ENCODE data around the gene PLCB4. TPM values are rescaled to one million over a fixed set of nuclear protein-coding genes. Genes with fewer than 3 reads are reported as not detected.

PLCB4 gene
- total and polyA plus RNA-seq, 4 experiments from 2014 or later: not detected

DNA sequence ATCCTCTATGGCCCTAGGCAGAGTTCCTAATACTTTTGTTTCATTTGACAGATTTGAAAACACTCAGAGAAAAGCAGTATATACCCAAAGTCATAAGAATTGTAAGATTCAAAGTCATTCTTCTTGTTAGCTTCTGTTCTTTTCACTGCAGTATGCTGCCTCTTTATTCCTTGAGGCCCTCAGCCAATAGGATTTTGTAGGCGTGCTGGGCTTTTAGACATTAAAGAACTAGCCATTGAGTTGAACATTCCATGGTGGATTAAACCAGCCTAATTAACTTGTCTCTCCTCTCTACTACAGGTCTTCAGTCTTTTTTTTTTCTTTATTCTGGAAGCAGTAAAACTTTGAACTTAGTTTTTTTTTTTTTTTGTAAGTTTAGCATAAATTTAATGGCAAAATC is 186.3 kb downstream of the PLCB4 start:
- no peaks in the 10 kb centered on the region for H3K27me3 Mint-ChIP-seq
- ChIA-PET CTCF (ENCODE audit: partially characterized antibody) (no interaction called here), POLR2A (ENCODE audit: partially characterized antibody) (no interaction called here)
- DNase-seq: no peak
- Histone ChIP-seq H3K27ac (ENCODE audit: low read depth, low read length) (no peak overlapping the region), H3K36me3 (ENCODE audit: insufficient read depth, low read length) (no peaks in the 10 kb centered on the region), H3K4me3 (ENCODE audit: low read length in 2 of 2) (no peak overlapping the region), H3K9me3 (ENCODE audit: control insufficient read depth in 1 of 2, low read length in 2 of 2) (no peaks in the 10 kb centered on the region), H3K4me1 (ENCODE audit: insufficient read depth, low read length) (no peaks in the 10 kb centered on the region), H3K27me3 (ENCODE audit: insufficient read depth, low read length) (no peaks in the 10 kb centered on the region)
- intact Hi-C loops (cut with micrococcal nuclease): no loop called here
- H3K4me1 Mint-ChIP-seq: no peaks in the 10 kb centered on the region
- peaks cover 0 to 9% (median 2%) of the 10 kb centered on the region in 8 donors for H3K9me3 Mint-ChIP-seq
- no peak overlapping the region for H3K27ac Mint-ChIP-seq
- H3K36me3 Mint-ChIP-seq: no peaks in the 10 kb centered on the region
- H3K4me3 Mint-ChIP-seq: no peak overlapping the region

DNA sequence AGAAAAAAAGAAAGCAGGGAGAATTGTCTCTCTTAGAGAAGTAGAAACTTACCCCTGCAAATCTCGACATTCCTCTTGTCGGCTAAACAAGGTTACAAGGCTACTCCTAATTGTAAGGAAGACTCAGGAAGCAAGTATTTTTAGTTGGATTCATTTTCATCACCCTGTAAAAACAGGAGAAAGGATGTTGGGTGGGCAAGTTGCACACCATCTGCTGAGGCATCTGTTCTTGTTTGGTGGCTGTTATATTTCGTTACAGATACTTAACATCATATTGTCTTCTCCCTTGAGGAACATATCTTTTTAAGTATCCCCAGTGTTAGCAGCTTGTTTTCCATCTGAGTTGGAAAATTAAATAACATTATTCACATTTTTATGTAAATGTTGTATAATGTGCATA is 187.5 kb downstream of the PLCB4 start:
- no peak overlapping the region for H3K27ac ChIP-seq (ENCODE audit: low read depth, low read length)
- no peaks in the 10 kb centered on the region for H3K9me3 ChIP-seq (ENCODE audit: control insufficient read depth in 1 of 2, low read length in 2 of 2)
- H3K4me1 ChIP-seq (ENCODE audit: insufficient read depth, low read length): no peaks in the 10 kb centered on the region
- DNase-seq: no peak
- Mint-ChIP-seq H3K36me3 (no peaks in the 10 kb centered on the region), H3K4me3 (no peak overlapping the region), H3K27ac (no peak overlapping the region), H3K4me1 (no peaks in the 10 kb centered on the region), H3K27me3 (no peaks in the 10 kb centered on the region), H3K9me3 (peaks cover 0 to 9% (median 2%) of the 10 kb centered on the region in 8 donors)
- H3K27me3 ChIP-seq (ENCODE audit: insufficient read depth, low read length): no peaks in the 10 kb centered on the region
- POLR2A ChIA-PET (ENCODE audit: partially characterized antibody): no interaction called here
- H3K36me3 ChIP-seq (ENCODE audit: insufficient read depth, low read length): no peaks in the 10 kb centered on the region
- H3K4me3 ChIP-seq (ENCODE audit: low read length in 2 of 2): no peak overlapping the region
- CTCF ChIA-PET (ENCODE audit: partially characterized antibody): no interaction called here
- intact Hi-C loops (cut with micrococcal nuclease): no loop called here

DNA sequence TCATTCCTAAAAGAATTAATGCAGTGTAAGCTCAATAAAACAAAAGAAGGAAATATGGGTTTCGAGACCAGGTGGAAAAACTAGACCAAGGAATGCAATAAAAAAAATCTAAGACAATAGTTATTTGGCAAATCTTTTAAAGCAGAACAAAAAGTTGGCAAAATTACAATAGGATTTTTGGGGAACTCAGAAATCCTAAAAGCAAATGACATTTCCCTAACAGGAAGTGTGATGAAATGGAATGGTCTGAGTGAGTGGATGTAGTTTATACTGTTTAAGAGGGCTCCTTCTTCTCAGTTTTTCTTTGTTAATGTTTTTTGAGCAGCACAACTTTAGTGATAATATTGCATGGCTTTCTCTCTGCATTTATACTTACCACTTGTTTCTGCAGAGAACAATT is 190.0 kb downstream of the PLCB4 start:
- Mint-ChIP-seq H3K27ac (no peak overlapping the region), H3K4me3 (no peak overlapping the region), H3K27me3 (no peaks in the 10 kb centered on the region), H3K9me3 (peaks cover 0 to 8% (median 2%) of the 10 kb centered on the region in 8 donors), H3K4me1 (no peaks in the 10 kb centered on the region), H3K36me3 (no peaks in the 10 kb centered on the region)
- Histone ChIP-seq H3K4me1 (ENCODE audit: insufficient read depth, low read length) (no peaks in the 10 kb centered on the region), H3K4me3 (ENCODE audit: low read length in 2 of 2) (no peak overlapping the region), H3K36me3 (ENCODE audit: insufficient read depth, low read length) (no peaks in the 10 kb centered on the region), H3K27me3 (ENCODE audit: insufficient read depth, low read length) (no peaks in the 10 kb centered on the region), H3K27ac (ENCODE audit: low read depth, low read length) (no peak overlapping the region), H3K9me3 (ENCODE audit: control insufficient read depth in 1 of 2, low read length in 2 of 2) (no peaks in the 10 kb centered on the region)
- POLR2A ChIA-PET (ENCODE audit: partially characterized antibody): no interaction called here
- CTCF ChIA-PET (ENCODE audit: partially characterized antibody): no interaction called here
- intact Hi-C loops (cut with micrococcal nuclease): no loop called here
- DNase-seq: no peak

GRCh38 chr20:9260027-9260426 is 191.1 kb downstream of the PLCB4 start:
- H3K9me3 Mint-ChIP-seq: peaks cover 0 to 8% (median 2%) of the 10 kb centered on the region in 8 donors
- no peak overlapping the region for H3K27ac Mint-ChIP-seq
- H3K27me3 ChIP-seq (ENCODE audit: insufficient read depth, low read length): no peaks in the 10 kb centered on the region
- no peak overlapping the region for H3K4me3 Mint-ChIP-seq
- no peak overlapping the region for H3K27ac ChIP-seq (ENCODE audit: low read depth, low read length)
- H3K4me1 Mint-ChIP-seq: no peaks in the 10 kb centered on the region
- no peaks in the 10 kb centered on the region for H3K27me3 Mint-ChIP-seq
- intact Hi-C loops (cut with micrococcal nuclease): no loop called here
- CTCF ChIA-PET (ENCODE audit: partially characterized antibody): no interaction called here
- no peaks in the 10 kb centered on the region for H3K9me3 ChIP-seq (ENCODE audit: control insufficient read depth in 1 of 2, low read length in 2 of 2)
- no peaks in the 10 kb centered on the region for H3K36me3 ChIP-seq (ENCODE audit: insufficient read depth, low read length)
- H3K4me3 ChIP-seq (ENCODE audit: low read length in 2 of 2): no peak overlapping the region
- POLR2A ChIA-PET (ENCODE audit: partially characterized antibody): no interaction called here
- no peaks in the 10 kb centered on the region for H3K4me1 ChIP-seq (ENCODE audit: insufficient read depth, low read length)
- no peaks in the 10 kb centered on the region for H3K36me3 Mint-ChIP-seq
- no peak for DNase-seq

- intact Hi-C loops (cut with micrococcal nuclease): no loop called here
- CTCF ChIA-PET (ENCODE audit: partially characterized antibody): no interaction called here
These were observed 192.9 kb downstream of the PLCB4 start for GRCh38 chr20:9261781-9262180.

GRCh38 chr20:9262653-9263194 is 193.8 kb downstream of the PLCB4 start:
- H3K27ac Mint-ChIP-seq: no peak overlapping the region
- H3K4me3 Mint-ChIP-seq: no peak overlapping the region
- no peaks in the 10 kb centered on the region for H3K36me3 Mint-ChIP-seq
- Histone ChIP-seq H3K4me3 (ENCODE audit: low read length in 2 of 2) (no peak overlapping the region), H3K9me3 (ENCODE audit: control insufficient read depth in 1 of 2, low read length in 2 of 2) (no peaks in the 10 kb centered on the region), H3K36me3 (ENCODE audit: insufficient read depth, low read length) (no peaks in the 10 kb centered on the region), H3K27ac (ENCODE audit: low read depth, low read length) (no peak overlapping the region), H3K4me1 (ENCODE audit: insufficient read depth, low read length) (no peaks in the 10 kb centered on the region), H3K27me3 (ENCODE audit: insufficient read depth, low read length) (no peaks in the 10 kb centered on the region)
- intact Hi-C loops (cut with micrococcal nuclease): no loop called here
- POLR2A ChIA-PET (ENCODE audit: partially characterized antibody): no interaction called here
- no peak for DNase-seq
- peaks cover 0 to 5% (median 1%) of the 10 kb centered on the region in 8 donors for H3K9me3 Mint-ChIP-seq
- CTCF ChIA-PET (ENCODE audit: partially characterized antibody): no interaction called here
- no peaks in the 10 kb centered on the region for H3K4me1 Mint-ChIP-seq
- no peaks in the 10 kb centered on the region for H3K27me3 Mint-ChIP-seq

More at GRCh38 chr20:9261781-9262180, 192.9 kb downstream of the PLCB4 start:
- H3K27me3 Mint-ChIP-seq: no peaks in the 10 kb centered on the region
- no peak for DNase-seq
- no peaks in the 10 kb centered on the region for H3K9me3 ChIP-seq (ENCODE audit: control insufficient read depth in 1 of 2, low read length in 2 of 2)
- H3K27me3 ChIP-seq (ENCODE audit: insufficient read depth, low read length): no peaks in the 10 kb centered on the region
- H3K36me3 Mint-ChIP-seq: no peaks in the 10 kb centered on the region
- H3K4me3 Mint-ChIP-seq: no peak overlapping the region
- no peak overlapping the region for H3K27ac ChIP-seq (ENCODE audit: low read depth, low read length)
- POLR2A ChIA-PET (ENCODE audit: partially characterized antibody): no interaction called here
- no peaks in the 10 kb centered on the region for H3K4me1 Mint-ChIP-seq
- H3K4me3 ChIP-seq (ENCODE audit: low read length in 2 of 2): no peak overlapping the region
- H3K36me3 ChIP-seq (ENCODE audit: insufficient read depth, low read length): no peaks in the 10 kb centered on the region
- no peaks in the 10 kb centered on the region for H3K4me1 ChIP-seq (ENCODE audit: insufficient read depth, low read length)
- H3K9me3 Mint-ChIP-seq: peaks cover 0 to 6% (median 2%) of the 10 kb centered on the region in 8 donors
- H3K27ac Mint-ChIP-seq: no peak overlapping the region

DNA sequence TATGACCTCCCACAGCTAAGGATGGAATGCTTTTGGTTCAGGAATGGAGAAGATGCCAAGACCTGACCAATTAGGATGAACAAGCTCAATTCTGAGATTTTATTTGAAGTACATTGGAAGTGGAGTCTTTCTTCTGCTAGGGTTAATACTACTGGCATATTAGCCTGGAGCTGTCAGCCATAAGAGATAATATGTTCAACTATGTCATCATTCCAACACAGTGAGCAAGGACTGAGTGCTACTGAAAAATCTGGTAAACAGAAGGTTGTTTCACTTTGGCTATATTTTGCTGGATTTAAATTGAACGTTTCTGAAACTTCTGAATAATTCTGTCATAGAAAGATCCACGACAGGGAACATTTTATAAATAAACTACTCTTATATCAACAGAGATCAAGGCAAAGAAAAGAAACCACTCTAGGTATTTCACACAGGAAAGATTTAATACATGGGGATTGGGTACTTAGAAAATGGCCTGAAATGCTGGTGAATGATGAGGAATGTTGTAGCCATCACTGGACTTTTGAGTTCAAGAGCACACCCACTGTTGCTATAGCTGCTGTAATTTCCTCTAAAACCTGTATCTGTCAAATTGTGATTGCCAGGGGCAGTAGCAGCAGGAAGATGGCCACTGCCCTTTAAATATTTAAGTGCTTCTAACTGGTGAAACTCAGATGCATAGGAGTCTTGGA is 200.5 kb downstream of the PLCB4 start:
- intact Hi-C loops (cut with micrococcal nuclease): no loop called here
- no peaks in the 10 kb centered on the region for H3K27me3 Mint-ChIP-seq
- no peaks in the 10 kb centered on the region for H3K36me3 Mint-ChIP-seq
- no peak for DNase-seq
- Histone ChIP-seq H3K4me3 (ENCODE audit: low read length in 2 of 2) (no peak overlapping the region), H3K36me3 (ENCODE audit: insufficient read depth, low read length) (no peaks in the 10 kb centered on the region), H3K27me3 (ENCODE audit: insufficient read depth, low read length) (no peaks in the 10 kb centered on the region), H3K9me3 (ENCODE audit: control insufficient read depth in 1 of 2, low read length in 2 of 2) (no peaks in the 10 kb centered on the region), H3K4me1 (ENCODE audit: insufficient read depth, low read length) (no peaks in the 10 kb centered on the region), H3K27ac (ENCODE audit: low read depth, low read length) (no peak overlapping the region)
- H3K9me3 Mint-ChIP-seq: peaks cover 0 to 6% (median 0%) of the 10 kb centered on the region in 8 donors
- no peaks in the 10 kb centered on the region for H3K4me1 Mint-ChIP-seq
- ChIA-PET CTCF (ENCODE audit: partially characterized antibody) (no interaction called here), POLR2A (ENCODE audit: partially characterized antibody) (no interaction called here)
- H3K4me3 Mint-ChIP-seq: no peak overlapping the region
- no peak overlapping the region for H3K27ac Mint-ChIP-seq
